ENCODE results near the gene IGF2BP2.

IGF2BP2 gene

DNA sequence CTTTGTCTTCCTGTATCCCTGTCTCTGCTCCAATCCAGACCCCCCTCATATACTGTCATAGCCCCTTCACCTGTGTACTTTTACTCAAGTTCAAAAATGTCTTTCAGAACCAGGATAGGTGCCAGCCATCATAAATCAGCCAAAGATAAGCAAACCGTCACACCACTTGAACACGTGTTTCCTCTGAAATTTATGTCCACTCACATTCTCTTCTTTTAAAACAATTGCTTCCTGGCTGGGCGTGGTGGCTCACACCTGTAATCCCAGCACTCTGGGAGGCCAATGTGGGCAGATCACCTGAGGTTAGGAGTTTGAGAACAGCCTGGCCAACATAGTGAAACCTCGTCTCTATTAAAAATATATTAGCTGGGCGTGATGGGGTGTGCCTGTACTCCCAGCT lies 74.1 kb downstream of the IGF2BP2 start:
- H2AK5ac ChIP-seq (ENCODE audit: low read depth, low read length), result no peak overlapping the region
- no peak overlapping the region for H3K4ac ChIP-seq (ENCODE audit: low read length)
- H3K4me3 ChIP-seq (ENCODE audit: low read length in 2 of 2), result no peak overlapping the region
- no peak for DNase-seq (ENCODE audit: low spot score)
- H2BK12ac ChIP-seq (ENCODE audit: low read length), result no peak overlapping the region
- no peak overlapping the region for H3K27ac ChIP-seq (replicated peaks; ENCODE audit: low read length)
- no peak overlapping the region for H3K23ac ChIP-seq (ENCODE audit: low read depth, low read length, poor library complexity)
- peaks cover 2 to 40% of the 10 kb centered on the region in 2 donors for H3K36me3 ChIP-seq (replicated peaks in 1 of 2; ENCODE audit: control insufficient read depth in 2 of 2, insufficient read depth in 2 of 2, low read length in 2 of 2)
- H3K79me1 ChIP-seq (ENCODE audit: low read depth, low read length), result peaks cover 5% of the 10 kb centered on the region
- no peak overlapping the region for H2AFZ ChIP-seq (ENCODE audit: low read length)
- H3K9ac ChIP-seq (ENCODE audit: low read depth, low read length, poor library complexity), result no peak overlapping the region
- no peak overlapping the region for H2BK5ac ChIP-seq (ENCODE audit: low read length)
- no peak overlapping the region for H3K18ac ChIP-seq (ENCODE audit: low read length)
- no peak overlapping the region for H2BK120ac ChIP-seq (ENCODE audit: low read depth, low read length)
- H4K91ac ChIP-seq (ENCODE audit: low read depth, low read length, poor library complexity), result no peak overlapping the region
- H3K27me3 ChIP-seq (ENCODE audit: control insufficient read depth in 3 of 3, insufficient read depth in 3 of 3, low read depth in 1 of 3, low read length in 3 of 3), result no peaks in the 10 kb centered on the region
- H3K14ac ChIP-seq (ENCODE audit: low read length), result no peak overlapping the region
- no CpG with 5 or more reads among the region's 5 CpGs for WGBS, 2 donors (ENCODE audit: extremely low coverage in 2 of 2, insufficient read length in 2 of 2, insufficient replicate concordance in 1 of 2)
- peaks cover 2 to 3% of the 10 kb centered on the region in 2 donors for H3K9me3 ChIP-seq (replicated peaks in 1 of 2; ENCODE audit: control insufficient read depth in 2 of 2, insufficient read depth in 1 of 2, low read depth in 1 of 2, low read length in 2 of 2)
- no peak overlapping the region for H4K8ac ChIP-seq (ENCODE audit: low read depth, low read length)
- no peak overlapping the region for H3K4me2 ChIP-seq (ENCODE audit: insufficient read depth, low read length, poor library complexity, severe bottlenecking)
- peaks cover 4 to 7% of the 10 kb centered on the region in 2 donors for H3K4me1 ChIP-seq (ENCODE audit: control insufficient read depth in 2 of 2, insufficient read depth in 1 of 2, low read depth in 1 of 2, low read length in 2 of 2)
- H2BK15ac ChIP-seq (ENCODE audit: low read length), result no peak overlapping the region

- Histone ChIP-seq H2BK12ac (ENCODE audit: low read length) (no peak overlapping the region), H3K79me1 (ENCODE audit: low read depth, low read length) (peaks cover 4% of the 10 kb centered on the region), H3K27ac (replicated peaks; ENCODE audit: low read length) (no peak overlapping the region), H3K18ac (ENCODE audit: low read length) (no peak overlapping the region), H2AFZ (ENCODE audit: low read length) (no peak overlapping the region), H3K4me1 (ENCODE audit: control insufficient read depth in 2 of 2, insufficient read depth in 1 of 2, low read depth in 1 of 2, low read length in 2 of 2) (peaks cover 1 to 14% of the 10 kb centered on the region in 2 donors), H3K36me3 (replicated peaks in 1 of 2; ENCODE audit: control insufficient read depth in 2 of 2, insufficient read depth in 2 of 2, low read length in 2 of 2) (peaks cover 0 to 33% of the 10 kb centered on the region in 2 donors), H3K27me3 (ENCODE audit: control insufficient read depth in 3 of 3, insufficient read depth in 3 of 3, low read depth in 1 of 3, low read length in 3 of 3) (no peaks in the 10 kb centered on the region), H3K4ac (ENCODE audit: low read length) (no peak overlapping the region), H3K4me2 (ENCODE audit: insufficient read depth, low read length, poor library complexity, severe bottlenecking) (no peak overlapping the region), H2BK5ac (ENCODE audit: low read length) (no peak overlapping the region), H2BK15ac (ENCODE audit: low read length) (no peak overlapping the region), H3K23ac (ENCODE audit: low read depth, low read length, poor library complexity) (no peak overlapping the region), H3K9ac (ENCODE audit: low read depth, low read length, poor library complexity) (no peak overlapping the region), H3K4me3 (ENCODE audit: low read length in 2 of 2) (no peak overlapping the region), H3K9me3 (replicated peaks in 1 of 2; ENCODE audit: control insufficient read depth in 2 of 2, insufficient read depth in 1 of 2, low read depth in 1 of 2, low read length in 2 of 2) (peaks cover under 1 to 1% of the 10 kb centered on the region in 2 donors), H2BK120ac (ENCODE audit: low read depth, low read length) (no peak overlapping the region), H4K91ac (ENCODE audit: low read depth, low read length, poor library complexity) (no peak overlapping the region), H4K8ac (ENCODE audit: low read depth, low read length) (no peak overlapping the region), H3K14ac (ENCODE audit: low read length) (no peak overlapping the region), H2AK5ac (ENCODE audit: low read depth, low read length) (no peak overlapping the region)
- no peak for DNase-seq (ENCODE audit: low spot score)
- no CpG with 5 or more reads among the region's 1 CpG for WGBS, 2 donors (ENCODE audit: extremely low coverage in 2 of 2, insufficient read length in 2 of 2, insufficient replicate concordance in 1 of 2)
These were observed 74.8 kb downstream of the IGF2BP2 start for GRCh38 chr3:185750015-185750414.

DNA sequence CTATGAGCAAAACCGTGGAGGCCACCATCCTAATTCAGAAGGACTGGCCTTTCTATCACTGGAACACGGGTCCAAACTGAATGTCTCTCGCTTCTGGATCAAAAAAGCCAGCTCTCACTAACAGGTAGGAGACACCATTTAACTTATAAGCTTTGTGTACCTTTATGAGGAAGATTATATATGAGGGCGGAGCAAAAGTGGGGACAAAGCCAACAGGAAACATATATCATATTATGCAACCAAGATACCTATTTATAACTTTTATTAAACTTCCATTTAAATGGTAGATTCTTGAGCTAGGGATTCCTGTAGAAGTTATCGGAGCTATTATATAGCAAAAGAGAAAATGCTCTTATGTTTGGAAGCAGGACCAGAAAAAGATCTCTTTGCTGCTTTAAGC lies 78.4 kb downstream of the IGF2BP2 start:
- Histone ChIP-seq H2BK15ac (ENCODE audit: low read length) (no peak overlapping the region), H2BK12ac (ENCODE audit: low read length) (no peak overlapping the region), H3K23ac (ENCODE audit: low read depth, low read length, poor library complexity) (no peak overlapping the region), H3K4me2 (ENCODE audit: insufficient read depth, low read length, poor library complexity, severe bottlenecking) (no peak overlapping the region), H2BK120ac (ENCODE audit: low read depth, low read length) (no peak overlapping the region), H3K4me1 (ENCODE audit: control insufficient read depth in 2 of 2, insufficient read depth in 1 of 2, low read depth in 1 of 2, low read length in 2 of 2) (peaks cover 0 to 19% of the 10 kb centered on the region in 2 donors), H3K36me3 (replicated peaks in 1 of 2; ENCODE audit: control insufficient read depth in 2 of 2, insufficient read depth in 2 of 2, low read length in 2 of 2) (peaks cover 0 to 21% of the 10 kb centered on the region in 2 donors), H2AFZ (ENCODE audit: low read length) (no peak overlapping the region), H4K91ac (ENCODE audit: low read depth, low read length, poor library complexity) (no peak overlapping the region), H3K4me3 (ENCODE audit: low read length in 2 of 2) (no peak overlapping the region), H2BK5ac (ENCODE audit: low read length) (no peak overlapping the region), H3K18ac (ENCODE audit: low read length) (no peak overlapping the region), H3K9me3 (replicated peaks in 1 of 2; ENCODE audit: control insufficient read depth in 2 of 2, insufficient read depth in 1 of 2, low read depth in 1 of 2, low read length in 2 of 2) (no peaks in the 10 kb centered on the region), H3K4ac (ENCODE audit: low read length) (no peak overlapping the region), H3K79me1 (ENCODE audit: low read depth, low read length) (peaks cover 8% of the 10 kb centered on the region), H4K8ac (ENCODE audit: low read depth, low read length) (no peak overlapping the region), H2AK5ac (ENCODE audit: low read depth, low read length) (no peak overlapping the region), H3K14ac (ENCODE audit: low read length) (no peak overlapping the region), H3K27ac (replicated peaks; ENCODE audit: low read length) (no peak overlapping the region), H3K9ac (ENCODE audit: low read depth, low read length, poor library complexity) (no peak overlapping the region), H3K27me3 (ENCODE audit: control insufficient read depth in 3 of 3, insufficient read depth in 3 of 3, low read depth in 1 of 3, low read length in 3 of 3) (no peaks in the 10 kb centered on the region)
- DNase-seq (ENCODE audit: low spot score), result no peak
- no CpG with 5 or more reads among the region's 5 CpGs for WGBS, 2 donors (ENCODE audit: extremely low coverage in 2 of 2, insufficient read length in 2 of 2, insufficient replicate concordance in 1 of 2)

DNA sequence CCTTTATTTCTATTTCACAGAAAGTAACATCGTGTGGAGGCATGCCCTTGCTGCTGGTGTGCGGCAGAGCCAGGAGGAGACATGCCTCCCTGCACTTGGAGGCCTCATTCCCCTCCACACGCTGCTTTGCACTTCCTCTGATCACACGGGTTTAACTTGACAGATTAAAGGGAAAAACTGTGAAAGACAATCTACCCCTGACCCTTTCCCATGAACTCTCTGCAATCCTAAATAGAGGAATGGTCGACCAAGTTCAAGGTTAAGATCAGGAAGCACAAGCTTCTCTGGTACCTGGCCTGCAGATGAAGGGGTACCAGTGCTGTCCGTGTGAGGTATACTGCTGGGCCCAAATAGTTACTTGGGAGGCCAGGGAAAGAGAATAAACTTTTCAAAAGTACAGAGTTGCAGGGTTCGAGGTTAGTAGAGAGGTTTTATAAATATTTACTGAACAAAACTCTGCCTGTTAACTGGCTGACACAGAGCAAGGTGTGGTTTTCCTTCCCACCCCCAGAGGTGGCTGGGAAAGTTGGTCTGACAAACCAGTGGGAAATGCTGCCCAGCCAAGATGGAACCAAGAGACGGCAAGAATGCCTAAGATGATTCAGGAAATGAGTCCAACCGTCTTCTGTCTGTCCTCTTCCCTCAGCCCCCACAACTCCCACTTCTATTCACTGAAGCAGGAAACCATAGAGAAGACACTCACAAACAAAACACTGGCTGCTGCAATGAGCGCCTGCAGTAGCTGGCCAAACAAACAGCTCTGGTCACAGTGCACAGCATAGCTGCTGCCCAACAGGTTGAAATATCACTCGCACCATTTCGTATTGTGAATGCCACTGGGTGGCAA lies 79.6 kb downstream of the IGF2BP2 start:
- Histone ChIP-seq H3K27me3 (ENCODE audit: control insufficient read depth in 3 of 3, insufficient read depth in 3 of 3, low read depth in 1 of 3, low read length in 3 of 3) (no peaks in the 10 kb centered on the region), H2BK15ac (ENCODE audit: low read length) (no peak overlapping the region)

More for the DNA sequence above, 79.6 kb downstream of the IGF2BP2 start:
- no peak overlapping the region for H2AFZ ChIP-seq (ENCODE audit: low read length)
- H3K4me3 ChIP-seq (ENCODE audit: low read length in 2 of 2), result no peak overlapping the region
- no peak overlapping the region for H3K4me2 ChIP-seq (ENCODE audit: insufficient read depth, low read length, poor library complexity, severe bottlenecking)
- peaks cover 8% of the 10 kb centered on the region for H3K79me1 ChIP-seq (ENCODE audit: low read depth, low read length)
- H3K4me1 ChIP-seq (ENCODE audit: control insufficient read depth in 2 of 2, insufficient read depth in 1 of 2, low read depth in 1 of 2, low read length in 2 of 2), result peaks cover 0 to 19% of the 10 kb centered on the region in 2 donors
- no CpG with 5 or more reads among the region's 12 CpGs for WGBS, 2 donors (ENCODE audit: extremely low coverage in 2 of 2, insufficient read length in 2 of 2, insufficient replicate concordance in 1 of 2)
- no peak overlapping the region for H3K18ac ChIP-seq (ENCODE audit: low read length)
- peaks cover 0 to 17% of the 10 kb centered on the region in 2 donors for H3K36me3 ChIP-seq (replicated peaks in 1 of 2; ENCODE audit: control insufficient read depth in 2 of 2, insufficient read depth in 2 of 2, low read length in 2 of 2)
- no peak overlapping the region for H4K91ac ChIP-seq (ENCODE audit: low read depth, low read length, poor library complexity)
- H3K14ac ChIP-seq (ENCODE audit: low read length), result no peak overlapping the region
- H3K27ac ChIP-seq (replicated peaks; ENCODE audit: low read length), result no peak overlapping the region
- H3K4ac ChIP-seq (ENCODE audit: low read length), result no peak overlapping the region
- no peak overlapping the region for H3K23ac ChIP-seq (ENCODE audit: low read depth, low read length, poor library complexity)
- H4K8ac ChIP-seq (ENCODE audit: low read depth, low read length), result no peak overlapping the region
- H3K9ac ChIP-seq (ENCODE audit: low read depth, low read length, poor library complexity), result no peak overlapping the region
- no peak overlapping the region for H2AK5ac ChIP-seq (ENCODE audit: low read depth, low read length)
- H3K9me3 ChIP-seq (replicated peaks in 1 of 2; ENCODE audit: control insufficient read depth in 2 of 2, insufficient read depth in 1 of 2, low read depth in 1 of 2, low read length in 2 of 2), result no peaks in the 10 kb centered on the region
- H2BK5ac ChIP-seq (ENCODE audit: low read length), result no peak overlapping the region
- H2BK120ac ChIP-seq (ENCODE audit: low read depth, low read length), result no peak overlapping the region
- H2BK12ac ChIP-seq (ENCODE audit: low read length), result no peak overlapping the region
- no peak for DNase-seq (ENCODE audit: low spot score)

All from neuronal stem cell (in vitro differentiated cells).